Transverse colon (tissue), 4 donors: ENCODE measurements around the gene ATP11A.

ENCODE experiments used
- EP300 ChIP-seq: sonication (generic); formaldehyde crosslinking; IDR thresholded peaks from one replicate; pipeline ENCODE4 v1.6.1; 2017; ENCODE audit warnings: antibody characterized with exemption, low read depth
- POLR2A ChIP-seq: fragments of 450-650 bp; IDR thresholded peaks from one replicate; pipeline ENCODE4 v1.6.1; 2016; ENCODE audit warnings: antibody characterized with exemption, mild to moderate bottlenecking, moderate library complexity
- POLR2AphosphoS5 ChIP-seq, 3 donors: sonication (generic); formaldehyde crosslinking; IDR thresholded peaks; one replicate each; pipeline ENCODE4 v1.6.1; 2016; ENCODE audit warnings: antibody characterized with exemption in 3 of 3
- TF ChIP-seq, protein P1 (sequence below), 5 experiments: fragments of 200-600 bp in 3 of 5; fragments of 450-650 bp in 2 of 5; sonication (generic) in 3 of 5; IDR thresholded peaks; 1 replicate in 2 of 5; 2 replicates in 3 of 5; pipeline ENCODE4 v1.5.1; 2016 to 2017; ENCODE audit warnings: antibody characterized with exemption in 5 of 5, inconsistent platforms in 3 of 5, mild to moderate bottlenecking in 2 of 5, moderate library complexity in 1 of 5

- TF ChIP-seq, protein P1, sequence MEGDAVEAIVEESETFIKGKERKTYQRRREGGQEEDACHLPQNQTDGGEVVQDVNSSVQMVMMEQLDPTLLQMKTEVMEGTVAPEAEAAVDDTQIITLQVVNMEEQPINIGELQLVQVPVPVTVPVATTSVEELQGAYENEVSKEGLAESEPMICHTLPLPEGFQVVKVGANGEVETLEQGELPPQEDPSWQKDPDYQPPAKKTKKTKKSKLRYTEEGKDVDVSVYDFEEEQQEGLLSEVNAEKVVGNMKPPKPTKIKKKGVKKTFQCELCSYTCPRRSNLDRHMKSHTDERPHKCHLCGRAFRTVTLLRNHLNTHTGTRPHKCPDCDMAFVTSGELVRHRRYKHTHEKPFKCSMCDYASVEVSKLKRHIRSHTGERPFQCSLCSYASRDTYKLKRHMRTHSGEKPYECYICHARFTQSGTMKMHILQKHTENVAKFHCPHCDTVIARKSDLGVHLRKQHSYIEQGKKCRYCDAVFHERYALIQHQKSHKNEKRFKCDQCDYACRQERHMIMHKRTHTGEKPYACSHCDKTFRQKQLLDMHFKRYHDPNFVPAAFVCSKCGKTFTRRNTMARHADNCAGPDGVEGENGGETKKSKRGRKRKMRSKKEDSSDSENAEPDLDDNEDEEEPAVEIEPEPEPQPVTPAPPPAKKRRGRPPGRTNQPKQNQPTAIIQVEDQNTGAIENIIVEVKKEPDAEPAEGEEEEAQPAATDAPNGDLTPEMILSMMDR (IDR thresholded peaks at IDR 0.05) = no peak
- TF ChIP-seq POLR2A (no peak), POLR2AphosphoS5 (IDR thresholded peaks at IDR 0.05) (no peak), EP300 (no peak)
Measured at GRCh38 chr13:112910616-112911280, 220.9 kb downstream of the ATP11A start.
